GM23338 (cell line): ENCODE data around the gene SPCS2. TPM values are rescaled to one million over a fixed set of nuclear protein-coding genes. Genes with fewer than 3 reads are reported as not detected.

ENCODE experiments used
- ATAC-seq: fragments of 200-7000 bp; cut with Tn5 transposase; 3 replicates; pipeline ENCODE4 v1.9.1; 2020
- DNase-seq: peaks from one replicate; pipeline ENCODE4 v3.0.0-alpha.2; 2015; ENCODE audit warnings: low spot score
- H2AFZ ChIP-seq: fragments of 200-600 bp; sonication (generic); 2 replicates; pipeline ENCODE4 v1.8.0; 2016; ENCODE audit warnings: antibody characterized with exemption, mild to moderate bottlenecking, moderate library complexity
- H3F3A ChIP-seq: fragments of 200-600 bp; sonication (generic); replicated peaks from 2 replicates; pipeline ENCODE4 v1.8.0; 2017; ENCODE audit warnings: antibody characterized with exemption, mixed run types, low read depth
- H3K27ac ChIP-seq: fragments of 200-600 bp; sonication (generic); 2 replicates; pipeline ENCODE4 v1.6.1; 2016; ENCODE audit warnings: low read depth
- H3K27me3 ChIP-seq: fragments of 200-600 bp; sonication (generic); 2 replicates; pipeline ENCODE4 v1.8.0; 2016; ENCODE audit warnings: mild to moderate bottlenecking, mixed run types, moderate library complexity; ENCODE audit not compliant: insufficient read depth
- H3K36me3 ChIP-seq: fragments of 200-600 bp; sonication (generic); 2 replicates; pipeline ENCODE4 v1.8.0; 2016; ENCODE audit warnings: mild to moderate bottlenecking; ENCODE audit not compliant: insufficient read depth
- H3K4me1 ChIP-seq: fragments of 200-600 bp; sonication (generic); 2 replicates; pipeline ENCODE4 v1.8.0; 2016; ENCODE audit warnings: mild to moderate bottlenecking, moderate library complexity; ENCODE audit not compliant: insufficient read depth
- H3K4me2 ChIP-seq: fragments of 200-600 bp; sonication (generic); 2 replicates; pipeline ENCODE4 v1.7.1; 2017; ENCODE audit warnings: mixed run types
- H3K4me3 ChIP-seq: fragments of 200-600 bp; sonication (generic); 2 replicates; pipeline ENCODE4 v1.6.1; 2016; ENCODE audit warnings: mixed run types
- H3K79me2 ChIP-seq: fragments of 200-600 bp; sonication (generic); replicated peaks from 2 replicates; pipeline ENCODE4 v1.8.0; 2017; ENCODE audit warnings: mild to moderate bottlenecking; ENCODE audit not compliant: insufficient read depth
- H3K9me2 ChIP-seq: fragments of 200-600 bp; sonication (generic); 2 replicates; pipeline ENCODE4 v1.8.0; 2017; ENCODE audit not compliant: insufficient read depth
- H4K20me1 ChIP-seq: fragments of 200-600 bp; sonication (generic); replicated peaks from 2 replicates; pipeline ENCODE4 v1.8.0; 2017; ENCODE audit warnings: mild to moderate bottlenecking; ENCODE audit not compliant: insufficient read depth
- H3K27ac Mint-ChIP-seq: 2 replicates; pipeline ENCODE4 v1.8.0; 2020; ENCODE audit warnings: inconsistent platforms, mild to moderate bottlenecking, moderate library complexity, mixed read lengths
- H3K27me3 Mint-ChIP-seq: 3 replicates; pipeline ENCODE4 v1.8.0; 2022; ENCODE audit warnings: low read depth, mild to moderate bottlenecking, moderate library complexity, mixed read lengths, inconsistent platforms; ENCODE audit not compliant: insufficient read depth, poor library complexity
- H3K36me3 Mint-ChIP-seq: 3 replicates; pipeline ENCODE4 v1.8.0; 2021; ENCODE audit warnings: low read depth, mild to moderate bottlenecking, inconsistent platforms, moderate library complexity, mixed read lengths
- H3K4me1 Mint-ChIP-seq: 3 replicates; pipeline ENCODE4 v1.8.0; 2020; ENCODE audit warnings: mild to moderate bottlenecking, inconsistent platforms, mixed read lengths
- H3K4me3 Mint-ChIP-seq: 3 replicates; pipeline ENCODE4 v1.8.0; 2021; ENCODE audit warnings: moderate library complexity, mild to moderate bottlenecking, inconsistent platforms, mixed read lengths
- H3K9me3 Mint-ChIP-seq: 3 replicates; pipeline ENCODE4 v1.8.0; 2020; ENCODE audit warnings: moderate library complexity, mild to moderate bottlenecking, inconsistent platforms, mixed read lengths
- ETS1 ChIP-seq: IDR thresholded peaks from 2 replicates; pipeline ENCODE4 v1.6.1; 2016; ENCODE audit warnings: antibody characterized with exemption
- JUNB ChIP-seq: IDR thresholded peaks from one replicate; pipeline ENCODE4 v1.6.1; 2016; ENCODE audit warnings: antibody characterized with exemption; ENCODE audit not compliant: unreplicated experiment
- REST ChIP-seq: IDR thresholded peaks from one replicate; pipeline ENCODE4 v1.6.1; 2018; ENCODE audit warnings: antibody characterized with exemption; ENCODE audit not compliant: unreplicated experiment
- STAT1 ChIP-seq: IDR thresholded peaks from one replicate; pipeline ENCODE4 v1.6.1; 2016; ENCODE audit warnings: antibody characterized with exemption; ENCODE audit not compliant: unreplicated experiment
- ZNF331 ChIP-seq: fragments of 250-450 bp; sonication (Bioruptor Pico); IDR thresholded peaks from 2 replicates; pipeline ENCODE4 v1.5.0; 2020; ENCODE audit warnings: low read depth, mild to moderate bottlenecking, moderate library complexity
- polyA plus RNA-seq: library from polyadenylated mRNA; unstranded; fragments of >200 nt; fragmentation: Nextera tagmentation; extraction: Ambion mirVana; gene quantifications from 2 replicates; pipeline ENCODE4 v1.2.1, GENCODE V29; 2016
- total RNA-seq: library from RNA; depleted of rRNA; stranded (reverse); fragments of >200 nt; shearing (Covaris generic); gene quantifications from 2 replicates; pipeline ENCODE4 v1.2.3, GENCODE V29; 2014
- TF ChIP-seq, protein P1 (sequence below): fragments of 250-450 bp; sonication (Bioruptor Pico); IDR thresholded peaks from 2 replicates; pipeline ENCODE4 v1.5.0; 2020; ENCODE audit warnings: mild to moderate bottlenecking, moderate library complexity

SPCS2 gene
- total and polyA plus RNA-seq, 2 experiments from 2014 or later, result 115 to 334 TPM

GRCh38 chr11:74909812-74910211, 39.3 kb upstream of the SPCS2 start (continued):
- TF ChIP-seq, protein P1, sequence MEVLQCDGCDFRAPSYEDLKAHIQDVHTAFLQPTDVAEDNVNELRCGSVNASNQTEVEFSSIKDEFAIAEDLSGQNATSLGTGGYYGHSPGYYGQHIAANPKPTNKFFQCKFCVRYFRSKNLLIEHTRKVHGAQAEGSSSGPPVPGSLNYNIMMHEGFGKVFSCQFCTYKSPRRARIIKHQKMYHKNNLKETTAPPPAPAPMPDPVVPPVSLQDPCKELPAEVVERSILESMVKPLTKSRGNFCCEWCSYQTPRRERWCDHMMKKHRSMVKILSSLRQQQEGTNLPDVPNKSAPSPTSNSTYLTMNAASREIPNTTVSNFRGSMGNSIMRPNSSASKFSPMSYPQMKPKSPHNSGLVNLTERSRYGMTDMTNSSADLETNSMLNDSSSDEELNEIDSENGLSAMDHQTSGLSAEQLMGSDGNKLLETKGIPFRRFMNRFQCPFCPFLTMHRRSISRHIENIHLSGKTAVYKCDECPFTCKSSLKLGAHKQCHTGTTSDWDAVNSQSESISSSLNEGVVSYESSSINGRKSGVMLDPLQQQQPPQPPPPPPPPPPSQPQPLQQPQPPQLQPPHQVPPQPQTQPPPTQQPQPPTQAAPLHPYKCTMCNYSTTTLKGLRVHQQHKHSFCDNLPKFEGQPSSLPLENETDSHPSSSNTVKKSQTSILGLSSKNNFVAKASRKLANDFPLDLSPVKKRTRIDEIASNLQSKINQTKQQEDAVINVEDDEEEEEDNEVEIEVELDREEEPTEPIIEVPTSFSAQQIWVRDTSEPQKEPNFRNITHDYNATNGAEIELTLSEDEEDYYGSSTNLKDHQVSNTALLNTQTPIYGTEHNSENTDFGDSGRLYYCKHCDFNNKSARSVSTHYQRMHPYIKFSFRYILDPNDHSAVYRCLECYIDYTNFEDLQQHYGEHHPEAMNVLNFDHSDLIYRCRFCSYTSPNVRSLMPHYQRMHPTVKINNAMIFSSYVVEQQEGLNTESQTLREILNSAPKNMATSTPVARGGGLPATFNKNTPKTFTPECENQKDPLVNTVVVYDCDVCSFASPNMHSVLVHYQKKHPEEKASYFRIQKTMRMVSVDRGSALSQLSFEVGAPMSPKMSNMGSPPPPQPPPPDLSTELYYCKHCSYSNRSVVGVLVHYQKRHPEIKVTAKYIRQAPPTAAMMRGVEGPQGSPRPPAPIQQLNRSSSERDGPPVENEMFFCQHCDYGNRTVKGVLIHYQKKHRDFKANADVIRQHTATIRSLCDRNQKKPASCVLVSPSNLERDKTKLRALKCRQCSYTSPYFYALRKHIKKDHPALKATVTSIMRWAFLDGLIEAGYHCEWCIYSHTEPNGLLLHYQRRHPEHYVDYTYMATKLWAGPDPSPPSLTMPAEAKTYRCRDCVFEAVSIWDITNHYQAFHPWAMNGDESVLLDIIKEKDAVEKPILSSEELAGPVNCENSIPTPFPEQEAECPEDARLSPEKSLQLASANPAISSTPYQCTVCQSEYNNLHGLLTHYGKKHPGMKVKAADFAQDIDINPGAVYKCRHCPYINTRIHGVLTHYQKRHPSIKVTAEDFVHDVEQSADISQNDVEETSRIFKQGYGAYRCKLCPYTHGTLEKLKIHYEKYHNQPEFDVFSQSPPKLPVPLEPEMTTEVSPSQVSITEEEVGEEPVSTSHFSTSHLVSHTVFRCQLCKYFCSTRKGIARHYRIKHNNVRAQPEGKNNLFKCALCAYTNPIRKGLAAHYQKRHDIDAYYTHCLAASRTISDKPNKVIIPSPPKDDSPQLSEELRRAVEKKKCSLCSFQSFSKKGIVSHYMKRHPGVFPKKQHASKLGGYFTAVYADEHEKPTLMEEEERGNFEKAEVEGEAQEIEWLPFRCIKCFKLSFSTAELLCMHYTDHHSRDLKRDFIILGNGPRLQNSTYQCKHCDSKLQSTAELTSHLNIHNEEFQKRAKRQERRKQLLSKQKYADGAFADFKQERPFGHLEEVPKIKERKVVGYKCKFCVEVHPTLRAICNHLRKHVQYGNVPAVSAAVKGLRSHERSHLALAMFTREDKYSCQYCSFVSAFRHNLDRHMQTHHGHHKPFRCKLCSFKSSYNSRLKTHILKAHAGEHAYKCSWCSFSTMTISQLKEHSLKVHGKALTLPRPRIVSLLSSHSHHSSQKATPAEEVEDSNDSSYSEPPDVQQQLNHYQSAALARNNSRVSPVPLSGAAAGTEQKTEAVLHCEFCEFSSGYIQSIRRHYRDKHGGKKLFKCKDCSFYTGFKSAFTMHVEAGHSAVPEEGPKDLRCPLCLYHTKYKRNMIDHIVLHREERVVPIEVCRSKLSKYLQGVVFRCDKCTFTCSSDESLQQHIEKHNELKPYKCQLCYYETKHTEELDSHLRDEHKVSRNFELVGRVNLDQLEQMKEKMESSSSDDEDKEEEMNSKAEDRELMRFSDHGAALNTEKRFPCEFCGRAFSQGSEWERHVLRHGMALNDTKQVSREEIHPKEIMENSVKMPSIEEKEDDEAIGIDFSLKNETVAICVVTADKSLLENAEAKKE, result no peak

DNA sequence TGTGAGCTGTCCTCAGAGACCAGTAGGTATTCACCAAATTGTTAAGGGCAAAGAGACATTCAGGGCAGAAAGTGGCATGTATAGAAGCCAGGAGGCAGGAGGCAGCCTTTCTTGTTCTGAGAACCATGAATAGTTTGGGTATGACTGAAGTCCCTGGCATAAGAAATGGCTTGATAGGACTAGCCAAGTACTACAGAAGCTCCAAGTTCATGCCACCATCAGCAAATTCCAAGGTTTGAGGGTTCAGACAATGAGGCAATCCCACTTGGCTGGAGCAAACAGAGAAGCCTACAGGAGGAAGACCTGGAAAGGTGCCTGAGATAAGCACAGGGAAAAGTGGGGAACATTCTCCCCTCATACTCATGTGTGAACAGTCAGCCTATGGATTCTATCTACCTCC, 25.9 kb upstream of the SPCS2 start:
- Histone ChIP-seq H3K9me2 (no peaks in the 10 kb centered on the region), H3F3A (no peaks in the 10 kb centered on the region), H4K20me1 (no peaks in the 10 kb centered on the region), H3K4me3 (no peak overlapping the region), H3K36me3 (no peaks in the 10 kb centered on the region), H3K27me3 (no peaks in the 10 kb centered on the region), H2AFZ (no peak overlapping the region), H3K4me1 (no peaks in the 10 kb centered on the region), H3K4me2 (no peak overlapping the region), H3K27ac (no peak overlapping the region), H3K79me2 (no peaks in the 10 kb centered on the region)
- no peak overlapping the region for H3K27ac Mint-ChIP-seq
- no peaks in the 10 kb centered on the region for H3K4me1 Mint-ChIP-seq
- ATAC-seq, result no peak
- no peaks in the 10 kb centered on the region for H3K9me3 Mint-ChIP-seq
- no peaks in the 10 kb centered on the region for H3K36me3 Mint-ChIP-seq
- no peak for DNase-seq
- TF ChIP-seq ZNF331 (no peak), JUNB (no peak), STAT1 (no peak), REST (no peak), ETS1 (no peak)
- H3K4me3 Mint-ChIP-seq, result no peak overlapping the region
- no peaks in the 10 kb centered on the region for H3K27me3 Mint-ChIP-seq
